ENCODE measurements around the gene SUPT7L.

DNA sequence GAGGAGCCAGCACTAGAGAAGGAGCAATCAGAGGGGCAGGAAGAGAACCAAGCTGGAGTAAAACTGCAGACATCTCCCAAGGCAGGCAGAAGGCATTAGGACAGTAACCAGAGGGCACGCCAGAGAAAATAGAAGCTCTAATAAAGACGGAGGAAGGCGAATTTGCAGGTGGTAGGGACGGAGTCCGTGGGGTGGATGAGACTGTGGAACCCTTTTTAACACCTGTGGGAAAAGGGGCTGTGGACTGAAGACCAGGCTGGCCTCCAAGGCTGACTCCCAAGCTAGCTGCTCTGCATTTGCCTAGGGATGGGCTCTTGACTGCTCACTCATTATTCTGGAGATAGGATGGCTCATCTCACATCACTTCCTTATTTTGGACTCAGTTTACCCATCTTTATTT, 49.8 kb upstream of the SUPT7L start:
- TF ChIP-seq, protein P1, sequence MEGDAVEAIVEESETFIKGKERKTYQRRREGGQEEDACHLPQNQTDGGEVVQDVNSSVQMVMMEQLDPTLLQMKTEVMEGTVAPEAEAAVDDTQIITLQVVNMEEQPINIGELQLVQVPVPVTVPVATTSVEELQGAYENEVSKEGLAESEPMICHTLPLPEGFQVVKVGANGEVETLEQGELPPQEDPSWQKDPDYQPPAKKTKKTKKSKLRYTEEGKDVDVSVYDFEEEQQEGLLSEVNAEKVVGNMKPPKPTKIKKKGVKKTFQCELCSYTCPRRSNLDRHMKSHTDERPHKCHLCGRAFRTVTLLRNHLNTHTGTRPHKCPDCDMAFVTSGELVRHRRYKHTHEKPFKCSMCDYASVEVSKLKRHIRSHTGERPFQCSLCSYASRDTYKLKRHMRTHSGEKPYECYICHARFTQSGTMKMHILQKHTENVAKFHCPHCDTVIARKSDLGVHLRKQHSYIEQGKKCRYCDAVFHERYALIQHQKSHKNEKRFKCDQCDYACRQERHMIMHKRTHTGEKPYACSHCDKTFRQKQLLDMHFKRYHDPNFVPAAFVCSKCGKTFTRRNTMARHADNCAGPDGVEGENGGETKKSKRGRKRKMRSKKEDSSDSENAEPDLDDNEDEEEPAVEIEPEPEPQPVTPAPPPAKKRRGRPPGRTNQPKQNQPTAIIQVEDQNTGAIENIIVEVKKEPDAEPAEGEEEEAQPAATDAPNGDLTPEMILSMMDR (conservative IDR thresholded peaks at IDR 0.05; ENCODE audit: low read length) = no peak
- TF ChIP-seq EZH2phosphoT487 (IDR thresholded peaks at IDR 0.05; ENCODE audit: borderline replicate concordance, low read depth, low read length) = no peak
